Uterus (tissue), 4 donors: Measurements from ENCODE around the gene CPVL. TPM values are rescaled to one million over a fixed set of nuclear protein-coding genes. Genes with fewer than 3 reads are reported as not detected.

Experiments used
- DNase-seq, 2 donors: peaks; one replicate each; pipeline ENCODE4 v3.0.0-alpha.2; 2019 to 2020
- H3K27ac ChIP-seq, 2 donors: fragments of 200-600 bp; sonication (generic); 1 replicate in 1 of 2; 2 replicates in 1 of 2; pipeline ENCODE4 v1.5.1; 2016 to 2018
- H3K27me3 ChIP-seq, 2 donors: fragments of 200-600 bp; sonication (generic); one replicate each; pipeline ENCODE4 v1.5.1; 2018 to 2019; ENCODE audit warnings: control low read depth in 1 of 2
- H3K36me3 ChIP-seq, 2 donors: fragments of 200-600 bp; sonication (generic); one replicate each; pipeline ENCODE4 v1.5.1; 2019; ENCODE audit warnings: control low read depth in 1 of 2
- H3K4me1 ChIP-seq, 2 donors: fragments of 200-600 bp; sonication (generic); one replicate each; pipeline ENCODE4 v1.5.1; 2018 to 2019; ENCODE audit warnings: control low read depth in 1 of 2
- H3K4me3 ChIP-seq, 2 donors: fragments of 200-600 bp; sonication (generic); 1 replicate in 1 of 2; 2 replicates in 1 of 2; pipeline ENCODE4 v1.5.1; 2018 to 2019; ENCODE audit warnings: mild to moderate bottlenecking in 1 of 2
- H3K9me3 ChIP-seq, 2 donors: fragments of 200-600 bp; sonication (generic); one replicate each; pipeline ENCODE4 v1.5.1; 2019; ENCODE audit warnings: control low read depth in 1 of 2
- CTCF ChIP-seq, 4 experiments: fragments of 200-600 bp in 2 of 4; fragments of 450-650 bp in 2 of 4; sonication (generic) in 2 of 4; IDR thresholded peaks; one replicate each; pipeline ENCODE4 v1.5.1; 2016 to 2019; ENCODE audit warnings: antibody characterized with exemption in 4 of 4, mild to moderate bottlenecking in 2 of 4, moderate library complexity in 1 of 4
- POLR2A ChIP-seq, 2 donors: fragments of 450-650 bp; IDR thresholded peaks; one replicate each; pipeline ENCODE4 v1.6.1; 2016; ENCODE audit warnings: antibody characterized with exemption in 2 of 2, mild to moderate bottlenecking in 1 of 2, moderate library complexity in 1 of 2
- intact Hi-C: fragments of 100-400 bp; cut with DNase I; formaldehyde crosslinking; loops from one replicate; pipeline ENCODE4 v1.15.1; 2023; ENCODE audit warnings: low total_unique reads
- total RNA-seq, 4 donors: library from RNA; depleted of rRNA in 3 of 4; stranded (reverse); fragments of >200 nt in 3 of 4; gene quantifications; one replicate each; pipeline versions ENCODE4 v1.1.0 to v1.2.4, GENCODE V29; 2014 to 2023
- donor health status: DM: yes; HTN: yes; CAD: no.

The CPVL gene
- total RNA-seq, 4 donors from 2014 or later: 8.5 to 21.1 (median 14.5) TPM

- no peak for DNase-seq
- no peak for TF ChIP-seq CTCF (IDR thresholded peaks at IDR 0.05)
- no peak for TF ChIP-seq POLR2A (IDR thresholded peaks at IDR 0.05)
- Histone ChIP-seq H3K4me1 (no peaks in the 10 kb centered on the region), H3K36me3 (no peaks in the 10 kb centered on the region), H3K27ac (no peak overlapping the region), H3K9me3 (no peaks in the 10 kb centered on the region), H3K27me3 (no peaks in the 10 kb centered on the region), H3K4me3 (no peak overlapping the region)
- intact Hi-C loops: no loop called here
Observed at GRCh38 chr7:29163854-29164253, 17.5 kb upstream of the CPVL start.

- no peaks in the 10 kb centered on the region for H3K27me3 ChIP-seq
- TF ChIP-seq CTCF (IDR thresholded peaks at IDR 0.05): no peak
- no peaks in the 10 kb centered on the region for H3K9me3 ChIP-seq
- no peaks in the 10 kb centered on the region for H3K36me3 ChIP-seq
- no peak overlapping the region for H3K4me3 ChIP-seq
- no peak overlapping the region for H3K27ac ChIP-seq
- DNase-seq: no peak
- intact Hi-C loops: no loop called here
- H3K4me1 ChIP-seq: no peaks in the 10 kb centered on the region
Observed at GRCh38 chr7:29162577-29162976, 16.2 kb upstream of the CPVL start.

GRCh38 chr7:29161231-29161630 is 14.9 kb upstream of the CPVL start:
- H3K27ac ChIP-seq: no peak overlapping the region
- H3K9me3 ChIP-seq: no peaks in the 10 kb centered on the region
- intact Hi-C loops: no loop called here
- H3K36me3 ChIP-seq: no peaks in the 10 kb centered on the region
- no peaks in the 10 kb centered on the region for H3K4me1 ChIP-seq
- no peak for TF ChIP-seq CTCF (IDR thresholded peaks at IDR 0.05)
- TF ChIP-seq POLR2A (IDR thresholded peaks at IDR 0.05): no peak
- no peak overlapping the region for H3K4me3 ChIP-seq
- H3K27me3 ChIP-seq: no peaks in the 10 kb centered on the region
- DNase-seq: no peak

- H3K4me3 ChIP-seq: no peak overlapping the region
- no peaks in the 10 kb centered on the region for H3K9me3 ChIP-seq
- H3K36me3 ChIP-seq: no peaks in the 10 kb centered on the region
- intact Hi-C loops: no loop called here
- no peaks in the 10 kb centered on the region for H3K4me1 ChIP-seq
- TF ChIP-seq POLR2A (IDR thresholded peaks at IDR 0.05) (no peak), CTCF (IDR thresholded peaks at IDR 0.05) (no peak)
- no peak overlapping the region for H3K27ac ChIP-seq
- H3K27me3 ChIP-seq: no peaks in the 10 kb centered on the region
- DNase-seq: no peak
Observed at GRCh38 chr7:29160080-29160479, 13.7 kb upstream of the CPVL start.

- no peak for DNase-seq
- no peaks in the 10 kb centered on the region for H3K9me3 ChIP-seq
- TF ChIP-seq CTCF (IDR thresholded peaks at IDR 0.05): no peak
- TF ChIP-seq POLR2A (IDR thresholded peaks at IDR 0.05): no peak
- H3K4me1 ChIP-seq: no peaks in the 10 kb centered on the region
- H3K36me3 ChIP-seq: no peaks in the 10 kb centered on the region
- H3K4me3 ChIP-seq: no peak overlapping the region
- no peak overlapping the region for H3K27ac ChIP-seq
- intact Hi-C loops: no loop called here
- no peaks in the 10 kb centered on the region for H3K27me3 ChIP-seq
Observed at GRCh38 chr7:29158795-29159423, 12.6 kb upstream of the CPVL start.
